Vagina (tissue), 2 donors: Measurements from ENCODE around the gene RFTN1.

Experiments used
- POLR2A ChIP-seq, 2 donors: fragments of 450-650 bp; IDR thresholded peaks; one replicate each; pipeline ENCODE4 v1.6.1; 2017; ENCODE audit warnings: antibody characterized with exemption in 2 of 2, mild to moderate bottlenecking in 2 of 2, moderate library complexity in 2 of 2
- TF ChIP-seq, protein P1 (sequence below), 3 experiments: fragments of 450-650 bp in 2 of 3; fragments of 200-600 bp in 1 of 3; sonication (generic) in 1 of 3; IDR thresholded peaks; one replicate each; pipeline ENCODE4 v1.5.1; 2017 to 2019; ENCODE audit warnings: antibody characterized with exemption in 3 of 3, mild to moderate bottlenecking in 2 of 3, moderate library complexity in 2 of 3

DNA sequence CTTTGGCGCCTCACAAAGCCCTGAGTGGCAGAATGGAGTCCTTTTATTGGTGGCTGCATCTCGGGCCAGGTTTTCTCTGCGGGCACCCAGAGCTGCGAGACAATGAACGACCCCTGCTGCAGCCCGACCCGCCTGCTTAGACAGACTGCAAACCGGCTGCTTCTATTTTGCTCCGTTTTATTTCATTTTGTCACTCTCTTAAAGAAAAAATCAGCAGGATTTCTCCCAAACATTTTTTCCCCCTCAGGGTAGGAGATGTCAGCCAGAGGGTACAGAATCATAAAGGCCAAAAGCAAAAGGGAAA, 183.7 kb downstream of the RFTN1 start:
- TF ChIP-seq, protein P1, sequence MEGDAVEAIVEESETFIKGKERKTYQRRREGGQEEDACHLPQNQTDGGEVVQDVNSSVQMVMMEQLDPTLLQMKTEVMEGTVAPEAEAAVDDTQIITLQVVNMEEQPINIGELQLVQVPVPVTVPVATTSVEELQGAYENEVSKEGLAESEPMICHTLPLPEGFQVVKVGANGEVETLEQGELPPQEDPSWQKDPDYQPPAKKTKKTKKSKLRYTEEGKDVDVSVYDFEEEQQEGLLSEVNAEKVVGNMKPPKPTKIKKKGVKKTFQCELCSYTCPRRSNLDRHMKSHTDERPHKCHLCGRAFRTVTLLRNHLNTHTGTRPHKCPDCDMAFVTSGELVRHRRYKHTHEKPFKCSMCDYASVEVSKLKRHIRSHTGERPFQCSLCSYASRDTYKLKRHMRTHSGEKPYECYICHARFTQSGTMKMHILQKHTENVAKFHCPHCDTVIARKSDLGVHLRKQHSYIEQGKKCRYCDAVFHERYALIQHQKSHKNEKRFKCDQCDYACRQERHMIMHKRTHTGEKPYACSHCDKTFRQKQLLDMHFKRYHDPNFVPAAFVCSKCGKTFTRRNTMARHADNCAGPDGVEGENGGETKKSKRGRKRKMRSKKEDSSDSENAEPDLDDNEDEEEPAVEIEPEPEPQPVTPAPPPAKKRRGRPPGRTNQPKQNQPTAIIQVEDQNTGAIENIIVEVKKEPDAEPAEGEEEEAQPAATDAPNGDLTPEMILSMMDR (IDR thresholded peaks at IDR 0.05), result no peak
- TF ChIP-seq POLR2A (IDR thresholded peaks at IDR 0.05), result no peak
